Epithelial cell of proximal tubule (primary cell): Measurements from ENCODE around the gene TREX2. TPM values are rescaled to one million over a fixed set of nuclear protein-coding genes. Genes with fewer than 3 reads are reported as not detected.

Experiments used
- DNase-seq: peaks from one replicate; pipeline ENCODE4 v3.0.0-alpha.2; 2011; ENCODE audit warnings: low read depth
- H3K4me3 ChIP-seq: 2 replicates; pipeline ENCODE4 v1.5.1; 2011; ENCODE audit warnings: low read depth, mild to moderate bottlenecking, low read length
- CTCF ChIP-seq: conservative IDR thresholded peaks from 2 replicates; pipeline ENCODE4 v1.5.1; 2012; ENCODE audit warnings: low read depth, mild to moderate bottlenecking, low read length
- total RNA-seq: library from RNA; depleted of rRNA; stranded (reverse); fragments of >200 nt; gene quantifications from 2 replicates; pipeline ENCODE4 v1.2.3, GENCODE V29; 2015

TREX2 gene
- not detected in 2 replicates for total RNA-seq

- no peak for DNase-seq
- TF ChIP-seq CTCF: no peak
- no peak within 1 kb of the TSS for H3K4me3 ChIP-seq
These were observed at the start of gene TREX2 for GRCh38 chrX:153445856-153446635. Gene TREX2 (minus strand): TSS chrX:153446056. CDS start chrX:153445430, 626 bp downstream.

GRCh38 chrX:153495362-153495751 is 49.5 kb upstream of the TREX2 start:
- no peak for DNase-seq
- no peak overlapping the region for H3K4me3 ChIP-seq
- TF ChIP-seq CTCF: no peak

- peak; percentile 10 for TF ChIP-seq CTCF
- no peak for DNase-seq
- peak within 1 kb of the TSS; percentile 19 for H3K4me3 ChIP-seq
These were observed 48.9 kb upstream of the TREX2 start, which contains the start of gene BGN for GRCh38 chrX:153494541-153495361. Gene BGN (plus strand): TSS chrX:153494980. CDS start chrX:153504632, 9,652 bp downstream.

- no peak overlapping the region for H3K4me3 ChIP-seq
- DNase-seq: no peak
- TF ChIP-seq CTCF: no peak
These were observed 48.2 kb upstream of the TREX2 start for GRCh38 chrX:153494061-153494460.

GRCh38 chrX:153493085-153493484 is 47.2 kb upstream of the TREX2 start:
- DNase-seq: no peak
- H3K4me3 ChIP-seq: no peak overlapping the region
- no peak for TF ChIP-seq CTCF

GRCh38 chrX:153492543-153492942 is 46.7 kb upstream of the TREX2 start:
- H3K4me3 ChIP-seq: no peak overlapping the region
- TF ChIP-seq CTCF: no peak
- DNase-seq: no peak
